Type B pancreatic cell (in vitro differentiated cells): ENCODE data around the gene ANKRD11. TPM values are rescaled to one million over a fixed set of nuclear protein-coding genes. Genes with fewer than 3 reads are reported as not detected.

ENCODE experiments used
- DNase-seq: peaks from one replicate; pipeline ENCODE4 v3.0.0; 2021; ENCODE audit warnings: mixed read lengths; ENCODE audit not compliant: unreplicated experiment; ENCODE audit errors: extremely low spot score
- H3K27ac Mint-ChIP-seq: 2 replicates; pipeline ENCODE4 v1.8.0; 2021; ENCODE audit warnings: mild to moderate bottlenecking, mixed read lengths
- H3K27me3 Mint-ChIP-seq: 2 replicates; pipeline ENCODE4 v1.8.0; 2021; ENCODE audit warnings: mixed read lengths
- H3K36me3 Mint-ChIP-seq: 2 replicates; pipeline ENCODE4 v1.8.0; 2021; ENCODE audit warnings: mixed read lengths
- H3K4me1 Mint-ChIP-seq: one replicate; pipeline ENCODE4 v1.8.0; 2021; ENCODE audit warnings: mixed read lengths; ENCODE audit not compliant: unreplicated experiment
- H3K4me3 Mint-ChIP-seq: 2 replicates; pipeline ENCODE4 v1.8.0; 2021; ENCODE audit warnings: mild to moderate bottlenecking, mixed read lengths
- H3K9me3 Mint-ChIP-seq: 2 replicates; pipeline ENCODE4 v1.8.0; 2021; ENCODE audit warnings: mixed read lengths
- CTCF ChIP-seq: fragments of 200-600 bp; sonication (generic); conservative IDR thresholded peaks from 2 replicates; pipeline ENCODE4 v1.5.0; 2021; ENCODE audit warnings: antibody characterized with exemption, mild to moderate bottlenecking
- long read RNA-seq: library from polyadenylated mRNA; unstranded; transcript quantifications from one replicate; pipeline ENCODE4 v2.0.0, GENCODE V29; 2020
- total RNA-seq: library from RNA; stranded (reverse); gene quantifications from 2 replicates; pipeline ENCODE4 v1.2.1, GENCODE V29; 2021; ENCODE audit warnings: low replicate concordance

ANKRD11 gene
- 153 and 155 TPM in 2 replicates for total RNA-seq
- long read RNA-seq, partial matches to known transcripts: 7 of 20 reads
- long read RNA-seq, other reads (novel, unspliced or antisense): 13 of 20 reads

- DNase-seq: peak; percentile 99
- peaks cover 9% of the 10 kb centered on the region for H3K36me3 Mint-ChIP-seq
- peak within 1 kb of the TSS; percentile 97 for H3K4me3 Mint-ChIP-seq
- no peaks in the 10 kb centered on the region for H3K27me3 Mint-ChIP-seq
- H3K4me1 Mint-ChIP-seq: peaks cover 46% of the 10 kb centered on the region
- no peaks in the 10 kb centered on the region for H3K9me3 Mint-ChIP-seq
- H3K27ac Mint-ChIP-seq: peak within 1 kb of the TSS; percentile 96
- no peak for TF ChIP-seq CTCF
Measured at GRCh38 chr16:89490439-89491237, at the start of gene ANKRD11. ANKRD11 (minus strand) TSS chr16:89490561; CDS start chr16:89317019, 173,542 bp downstream.

DNA sequence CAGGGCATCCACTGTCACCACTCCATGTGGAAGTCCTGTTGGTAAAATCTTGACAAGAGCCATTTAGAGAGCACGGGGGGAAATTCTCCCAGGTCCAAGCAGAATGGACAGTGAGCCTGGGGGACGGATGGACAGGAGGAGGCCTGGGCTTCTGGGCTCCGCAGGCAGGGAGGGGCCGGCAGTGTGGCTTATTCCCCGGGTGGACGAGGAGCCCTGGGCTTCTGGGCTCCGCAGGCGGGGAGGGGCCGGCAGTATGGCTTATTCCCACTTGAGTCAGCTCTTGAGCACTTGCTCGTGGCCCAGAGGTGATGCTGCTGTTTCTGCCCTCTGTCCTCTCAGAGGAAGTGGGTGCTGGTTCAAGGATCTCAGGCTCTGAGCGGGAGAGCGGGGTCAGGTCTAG lies 47.9 kb upstream of the ANKRD11 start:
- TF ChIP-seq CTCF: no peak
- H3K27me3 Mint-ChIP-seq: no peaks in the 10 kb centered on the region
- no peaks in the 10 kb centered on the region for H3K4me1 Mint-ChIP-seq
- H3K9me3 Mint-ChIP-seq: no peaks in the 10 kb centered on the region
- H3K36me3 Mint-ChIP-seq: peaks cover 20% of the 10 kb centered on the region
- no peak overlapping the region for H3K27ac Mint-ChIP-seq
- H3K4me3 Mint-ChIP-seq: no peak overlapping the region
- no peak for DNase-seq

GRCh38 chr16:89537549-89537925 lies 47.2 kb upstream of the ANKRD11 start:
- peaks cover 18% of the 10 kb centered on the region for H3K36me3 Mint-ChIP-seq
- no peaks in the 10 kb centered on the region for H3K4me1 Mint-ChIP-seq
- TF ChIP-seq CTCF: no peak
- no peak overlapping the region for H3K4me3 Mint-ChIP-seq
- DNase-seq: no peak
- H3K9me3 Mint-ChIP-seq: no peaks in the 10 kb centered on the region
- H3K27ac Mint-ChIP-seq: no peak overlapping the region
- H3K27me3 Mint-ChIP-seq: no peaks in the 10 kb centered on the region

GRCh38 chr16:89536886-89537548 lies 46.7 kb upstream of the ANKRD11 start:
- peaks cover 14% of the 10 kb centered on the region for H3K36me3 Mint-ChIP-seq
- no peak for TF ChIP-seq CTCF
- DNase-seq: no peak
- H3K4me1 Mint-ChIP-seq: no peaks in the 10 kb centered on the region
- H3K4me3 Mint-ChIP-seq: no peak overlapping the region
- no peak overlapping the region for H3K27ac Mint-ChIP-seq
- no peaks in the 10 kb centered on the region for H3K27me3 Mint-ChIP-seq
- H3K9me3 Mint-ChIP-seq: no peaks in the 10 kb centered on the region

DNA sequence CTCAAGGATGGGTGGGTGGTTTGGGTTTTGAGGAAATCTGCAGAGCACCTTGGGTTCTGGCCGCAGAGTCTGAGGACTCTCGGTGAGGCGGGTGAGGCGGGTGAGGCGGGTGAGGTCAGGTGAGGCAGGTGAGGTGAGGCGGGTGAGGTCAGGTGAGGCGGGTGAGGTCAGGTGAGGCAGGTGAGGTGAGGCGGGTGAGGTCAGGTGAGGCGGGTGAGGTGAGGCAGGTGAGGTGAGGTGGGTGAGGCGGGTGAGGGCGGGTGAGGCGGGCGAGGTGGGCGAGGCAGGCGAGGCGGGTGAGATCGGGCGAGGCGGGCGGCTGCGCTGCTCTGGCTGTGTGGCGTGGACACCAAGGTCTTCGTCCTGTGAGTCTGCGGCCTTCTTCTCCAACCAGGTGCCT lies 46.0 kb upstream of the ANKRD11 start:
- DNase-seq: no peak
- Mint-ChIP-seq H3K4me3 (no peak overlapping the region), H3K4me1 (no peaks in the 10 kb centered on the region), H3K27ac (no peak overlapping the region), H3K27me3 (no peaks in the 10 kb centered on the region), H3K36me3 (peaks cover 14% of the 10 kb centered on the region), H3K9me3 (no peaks in the 10 kb centered on the region)
- TF ChIP-seq CTCF: no peak
